Esophagus squamous epithelium (tissue), 4 donors: ENCODE results near the gene GALK1.

Experiments used
- POLR2A ChIP-seq, 4 donors: fragments of 450-650 bp; IDR thresholded peaks; one replicate each; pipeline ENCODE4 v1.6.1; 2017; ENCODE audit warnings: antibody characterized with exemption in 4 of 4, mild to moderate bottlenecking in 4 of 4, moderate library complexity in 3 of 4
- TF ChIP-seq, protein P1 (sequence below), 6 experiments: fragments of 450-650 bp in 4 of 6; fragments of 200-600 bp in 2 of 6; sonication (generic) in 2 of 6; IDR thresholded peaks; one replicate each; pipeline ENCODE4 v1.5.1; 2016 to 2019; ENCODE audit warnings: antibody characterized with exemption in 6 of 6, mild to moderate bottlenecking in 4 of 6, moderate library complexity in 4 of 6

- TF ChIP-seq, protein P1, sequence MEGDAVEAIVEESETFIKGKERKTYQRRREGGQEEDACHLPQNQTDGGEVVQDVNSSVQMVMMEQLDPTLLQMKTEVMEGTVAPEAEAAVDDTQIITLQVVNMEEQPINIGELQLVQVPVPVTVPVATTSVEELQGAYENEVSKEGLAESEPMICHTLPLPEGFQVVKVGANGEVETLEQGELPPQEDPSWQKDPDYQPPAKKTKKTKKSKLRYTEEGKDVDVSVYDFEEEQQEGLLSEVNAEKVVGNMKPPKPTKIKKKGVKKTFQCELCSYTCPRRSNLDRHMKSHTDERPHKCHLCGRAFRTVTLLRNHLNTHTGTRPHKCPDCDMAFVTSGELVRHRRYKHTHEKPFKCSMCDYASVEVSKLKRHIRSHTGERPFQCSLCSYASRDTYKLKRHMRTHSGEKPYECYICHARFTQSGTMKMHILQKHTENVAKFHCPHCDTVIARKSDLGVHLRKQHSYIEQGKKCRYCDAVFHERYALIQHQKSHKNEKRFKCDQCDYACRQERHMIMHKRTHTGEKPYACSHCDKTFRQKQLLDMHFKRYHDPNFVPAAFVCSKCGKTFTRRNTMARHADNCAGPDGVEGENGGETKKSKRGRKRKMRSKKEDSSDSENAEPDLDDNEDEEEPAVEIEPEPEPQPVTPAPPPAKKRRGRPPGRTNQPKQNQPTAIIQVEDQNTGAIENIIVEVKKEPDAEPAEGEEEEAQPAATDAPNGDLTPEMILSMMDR (IDR thresholded peaks at IDR 0.05), result peak; percentile 11 to 50 (median 26)
- TF ChIP-seq POLR2A (IDR thresholded peaks at IDR 0.05), result no peak
Observed at GRCh38 chr17:75753514-75754377, 11.2 kb downstream of the GALK1 start.
